OCI-LY3 (cell line): Measurements from ENCODE around the gene THAP10.
A peak's percentile ranks its signal among the peaks of the same experiment; 100 is the strongest.

ENCODE experiments used
- H2AFZ ChIP-seq: fragments of 200-600, 300-600 bp; shearing (Covaris generic); 2 replicates; pipeline ENCODE4 v1.6.0; 2014; ENCODE audit warnings: antibody characterized with exemption, low read depth, low read length
- H3K27ac ChIP-seq: fragments of 200-600, 300-600 bp; sonication (generic); 2 replicates; pipeline ENCODE4 v1.5.1; 2014; ENCODE audit warnings: mild to moderate bottlenecking, low read length, moderate library complexity, mixed read lengths
- H3K27me3 ChIP-seq: fragments of 200-600, 300-600 bp; sonication (generic); 2 replicates; pipeline ENCODE4 v1.6.1; 2014; ENCODE audit warnings: low read depth, low read length, mixed read lengths
- H3K36me3 ChIP-seq: fragments of 200-600, 300-600 bp; sonication (generic); replicated peaks from 2 replicates; pipeline ENCODE3; 2014; ENCODE audit warnings: low read depth, low read length, mixed read lengths
- H3K4me1 ChIP-seq: fragments of 300-600, 200-600 bp; sonication (generic); 2 replicates; pipeline ENCODE4 v1.6.1; 2014; ENCODE audit warnings: low read length, mixed read lengths
- H3K4me2 ChIP-seq: fragments of 200-600, 300-600 bp; sonication (generic); 2 replicates; pipeline ENCODE4 v1.6.1; 2014; ENCODE audit warnings: low read length, mixed read lengths
- H3K4me3 ChIP-seq: fragments of 300-600, 200-600 bp; sonication (generic); 2 replicates; pipeline ENCODE4 v1.5.1; 2014; ENCODE audit warnings: antibody characterized with exemption, mild to moderate bottlenecking, low read length, moderate library complexity
- H3K79me2 ChIP-seq: fragments of 300-600, 200-600 bp; shearing (Covaris generic); 2 replicates; pipeline ENCODE4 v1.6.1; 2014; ENCODE audit warnings: mild to moderate bottlenecking, low read length, mixed read lengths
- H3K9ac ChIP-seq: fragments of 300-600, 200-600 bp; shearing (Covaris generic); 2 replicates; pipeline ENCODE4 v1.6.0; 2014; ENCODE audit warnings: mild to moderate bottlenecking, low read length, moderate library complexity
- H3K9me3 ChIP-seq: fragments of 200-600, 300-600 bp; shearing (Covaris generic); 2 replicates; pipeline ENCODE4 v1.6.1; 2014; ENCODE audit warnings: low read length, mixed read lengths; ENCODE audit not compliant: insufficient read depth
- H4K20me1 ChIP-seq: fragments of 200-600, 300-600 bp; sonication (generic); 2 replicates; pipeline ENCODE4 v1.6.1; 2016; ENCODE audit warnings: low read length, mixed read lengths; ENCODE audit not compliant: insufficient read depth
- CTCF ChIP-seq: fragments of 200-600, 300-600 bp; sonication (generic); IDR thresholded peaks from 2 replicates; pipeline ENCODE4 v1.5.1; 2014; ENCODE audit warnings: antibody characterized with exemption, low read length, low read depth
- EZH2phosphoT487 ChIP-seq: fragments of 200-600 bp; shearing (Covaris generic); IDR thresholded peaks from 2 replicates; pipeline ENCODE4 v1.6.1; 2018; ENCODE audit warnings: antibody characterized with exemption, mixed run types, low read depth

The THAP10 gene

GRCh38 chr15:70856884-70857561 is 35.2 kb downstream of the THAP10 start:
- TF ChIP-seq CTCF (no peak), EZH2phosphoT487 (no peak)
- Histone ChIP-seq H3K27ac (no peak overlapping the region), H3K36me3 (no peaks in the 10 kb centered on the region), H3K4me1 (peaks cover 11% of the 10 kb centered on the region), H3K4me3 (no peak overlapping the region), H3K9ac (no peak overlapping the region), H2AFZ (no peak overlapping the region), H3K9me3 (no peaks in the 10 kb centered on the region), H3K27me3 (peaks cover 18% of the 10 kb centered on the region), H3K79me2 (no peaks in the 10 kb centered on the region), H3K4me2 (no peak overlapping the region), H4K20me1 (no peaks in the 10 kb centered on the region)

GRCh38 chr15:70856177-70856883 is 35.9 kb downstream of the THAP10 start:
- Histone ChIP-seq H4K20me1 (no peaks in the 10 kb centered on the region), H3K27me3 (peaks cover 18% of the 10 kb centered on the region), H3K9ac (no peak overlapping the region), H3K4me2 (peak overlapping the region; percentile 26; the same call in 1 of the 2 replicates), H2AFZ (no peak overlapping the region), H3K4me3 (no peak overlapping the region), H3K27ac (no peak overlapping the region), H3K9me3 (no peaks in the 10 kb centered on the region), H3K4me1 (peaks cover 11% of the 10 kb centered on the region), H3K79me2 (no peaks in the 10 kb centered on the region), H3K36me3 (no peaks in the 10 kb centered on the region)
- no peak for TF ChIP-seq CTCF
- no peak for TF ChIP-seq EZH2phosphoT487

- TF ChIP-seq CTCF = no peak
- no peak for TF ChIP-seq EZH2phosphoT487
- no peak overlapping the region for H2AFZ ChIP-seq
- peaks cover 20% of the 10 kb centered on the region for H3K27me3 ChIP-seq
- H4K20me1 ChIP-seq = no peaks in the 10 kb centered on the region
- H3K9me3 ChIP-seq = no peaks in the 10 kb centered on the region
- no peak overlapping the region for H3K4me3 ChIP-seq
- no peak overlapping the region for H3K9ac ChIP-seq
- peaks cover 11% of the 10 kb centered on the region for H3K4me1 ChIP-seq
- H3K4me2 ChIP-seq = peak overlapping the region; percentile 26
- no peaks in the 10 kb centered on the region for H3K79me2 ChIP-seq
- no peaks in the 10 kb centered on the region for H3K36me3 ChIP-seq
- no peak overlapping the region for H3K27ac ChIP-seq
Observed at GRCh38 chr15:70855764-70856163, 36.5 kb downstream of the THAP10 start.

- Histone ChIP-seq H3K9ac (no peak overlapping the region), H2AFZ (no peak overlapping the region), H3K27ac (no peak overlapping the region), H3K4me2 (no peak overlapping the region), H3K4me3 (no peak overlapping the region), H3K36me3 (no peaks in the 10 kb centered on the region), H4K20me1 (no peaks in the 10 kb centered on the region), H3K27me3 (peaks cover 25% of the 10 kb centered on the region), H3K4me1 (peaks cover 11% of the 10 kb centered on the region), H3K79me2 (no peaks in the 10 kb centered on the region), H3K9me3 (no peaks in the 10 kb centered on the region)
- TF ChIP-seq CTCF (peak; percentile 11; the same call in 1 of the 2 replicates), EZH2phosphoT487 (no peak)
Observed at GRCh38 chr15:70854666-70854976, 37.6 kb downstream of the THAP10 start.
